Measurements from ENCODE around the gene LAMB1.
"Not testable (repeated sequence)": the region's sequence is repeated elsewhere in the genome, so short reads cannot be mapped to it uniquely, and the experiment has no call there.

The LAMB1 gene

DNA sequence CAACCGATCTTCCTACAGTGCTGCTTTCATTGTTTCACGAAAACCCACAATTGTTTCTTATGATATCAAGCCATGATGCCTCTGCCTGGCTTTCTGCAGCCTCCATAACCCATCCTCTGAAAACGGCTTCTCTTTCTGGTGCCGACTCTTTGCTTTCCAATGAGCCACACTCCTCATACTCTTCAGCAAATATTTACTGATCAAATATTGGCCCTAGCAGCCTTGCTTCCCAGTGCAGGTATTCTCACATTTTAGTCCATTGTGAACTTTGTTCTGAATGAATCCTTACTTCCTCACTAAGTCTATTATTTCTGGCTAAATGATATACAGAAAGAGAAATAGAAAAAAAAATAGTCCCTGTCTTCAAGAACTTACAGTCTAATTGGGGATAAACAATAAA, 35.5 kb downstream of the LAMB1 start:
- no peak for DNase-seq

DNA sequence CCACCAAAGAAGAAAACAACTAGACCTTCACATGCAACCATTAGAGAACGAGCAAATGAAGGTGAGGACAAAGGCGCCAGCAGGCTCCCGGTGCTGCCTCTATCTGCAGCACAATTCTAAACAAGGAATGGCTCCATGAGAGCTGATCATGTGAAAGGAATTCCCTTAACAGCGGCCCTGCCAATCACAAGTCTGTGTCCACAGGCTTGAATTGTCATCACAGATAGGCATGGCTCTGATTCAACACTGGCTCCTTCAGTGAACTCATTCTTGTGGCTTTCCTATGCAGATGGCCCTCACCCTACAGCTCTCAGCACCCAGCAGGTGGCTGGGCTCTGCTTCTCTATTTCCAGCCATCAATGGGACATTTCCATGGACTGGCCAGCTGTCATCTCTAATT, 36.2 kb downstream of the LAMB1 start:
- DNase-seq: no peak

- no peak for DNase-seq
These were observed 38.5 kb downstream of the LAMB1 start for GRCh38 chr7:107964510-107964909.

DNA sequence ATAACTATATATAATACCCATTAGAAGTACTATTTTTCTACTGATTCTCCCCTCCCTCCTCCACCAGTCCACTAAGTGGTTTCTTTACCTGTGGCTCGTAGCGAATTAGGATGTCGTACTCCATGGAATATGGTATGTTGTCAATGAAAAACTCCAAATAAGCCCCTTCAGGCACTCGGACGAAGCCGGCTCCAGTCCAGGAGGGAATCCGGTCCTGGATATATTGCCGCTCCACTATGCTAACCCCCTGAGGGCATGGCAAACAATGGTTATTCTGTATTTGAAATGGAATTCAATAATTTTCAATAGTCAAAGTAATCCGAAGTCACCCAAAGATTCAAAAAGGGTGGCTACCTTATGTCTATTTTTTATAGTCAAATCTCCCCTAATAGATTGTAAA, 40.1 kb downstream of the LAMB1 start:
- no peak for DNase-seq

- no peak for DNase-seq
These were observed 41.6 kb downstream of the LAMB1 start for GRCh38 chr7:107961405-107961804.

GRCh38 chr7:107960272-107960671, 42.7 kb downstream of the LAMB1 start:
- DNase-seq: no peak

GRCh38 chr7:107959527-107959898, 43.4 kb downstream of the LAMB1 start:
- no peak for DNase-seq

- no peak for DNase-seq
These were observed 44.0 kb downstream of the LAMB1 start for GRCh38 chr7:107958764-107959526.

DNA sequence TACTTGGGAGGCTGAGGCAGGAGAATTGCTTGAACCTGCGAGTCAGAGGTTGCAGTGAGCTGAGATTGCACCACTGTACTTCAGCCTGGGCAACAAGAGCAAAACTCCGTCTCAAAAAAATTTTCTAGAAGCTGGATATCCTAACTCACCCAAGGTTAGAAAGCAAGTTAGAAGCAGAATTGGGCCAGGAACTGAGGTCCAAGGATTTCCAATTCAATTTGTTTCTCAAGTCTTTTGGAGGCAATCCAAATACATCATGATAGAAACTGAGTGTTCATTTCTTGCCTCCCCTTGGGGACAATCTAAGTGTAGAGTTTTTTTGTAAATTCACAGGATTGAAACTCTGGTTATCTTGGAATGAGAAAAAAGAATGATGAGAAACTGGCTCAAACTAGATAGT, 45.5 kb downstream of the LAMB1 start:
- no peak for DNase-seq

DNA sequence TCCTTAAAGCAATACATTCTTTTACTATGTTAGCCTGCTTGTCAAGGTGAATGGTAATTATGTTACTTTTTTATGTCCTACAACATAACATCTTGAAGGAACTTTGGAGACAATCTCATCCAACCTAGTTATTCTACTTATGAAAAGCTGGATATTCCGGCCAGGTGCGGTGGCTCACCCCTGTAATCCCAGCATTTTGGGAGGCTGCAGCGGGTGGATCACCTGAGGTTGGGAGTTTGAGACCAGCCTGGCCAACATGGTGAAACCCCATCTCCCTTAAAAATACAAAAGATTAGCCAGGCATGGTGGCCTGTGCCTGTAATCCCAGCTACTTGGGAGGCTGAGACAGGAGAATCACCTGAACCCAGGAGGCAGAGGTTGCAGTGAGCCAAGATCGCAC, 46.0 kb downstream of the LAMB1 start:
- not testable (repeated sequence) for DNase-seq

- no peak for DNase-seq
These were observed 47.6 kb downstream of the LAMB1 start for GRCh38 chr7:107955394-107955793.

- no peak for DNase-seq
These were observed 49.0 kb downstream of the LAMB1 start for GRCh38 chr7:107953924-107954303.

GRCh38 chr7:107953265-107953923, 49.6 kb downstream of the LAMB1 start:
- no peak for DNase-seq

DNA sequence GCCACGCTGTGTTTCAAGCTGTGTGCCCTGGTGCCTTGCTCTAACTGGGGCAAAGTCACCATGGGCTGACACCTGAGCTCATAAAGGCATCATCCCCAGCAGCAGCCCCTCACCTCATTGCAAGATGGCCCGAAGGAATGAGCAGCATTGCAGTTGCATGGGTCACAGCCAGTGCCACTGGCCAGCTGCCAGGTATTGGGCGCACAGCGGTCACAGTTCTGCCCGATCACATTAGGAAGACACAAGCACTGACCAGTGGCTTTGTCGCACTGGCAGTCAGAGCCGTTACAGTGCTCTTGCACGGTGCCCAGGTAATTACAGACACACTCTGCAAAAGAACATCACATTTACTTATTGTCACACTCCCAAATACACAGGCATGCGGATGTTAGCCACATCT, 51.1 kb downstream of the LAMB1 start:
- DNase-seq: no peak

- DNase-seq: no peak
These were observed 51.7 kb downstream of the LAMB1 start for GRCh38 chr7:107951172-107951787.

- no peak for DNase-seq
These were observed 53.5 kb downstream of the LAMB1 start for GRCh38 chr7:107949443-107949935.

DNA sequence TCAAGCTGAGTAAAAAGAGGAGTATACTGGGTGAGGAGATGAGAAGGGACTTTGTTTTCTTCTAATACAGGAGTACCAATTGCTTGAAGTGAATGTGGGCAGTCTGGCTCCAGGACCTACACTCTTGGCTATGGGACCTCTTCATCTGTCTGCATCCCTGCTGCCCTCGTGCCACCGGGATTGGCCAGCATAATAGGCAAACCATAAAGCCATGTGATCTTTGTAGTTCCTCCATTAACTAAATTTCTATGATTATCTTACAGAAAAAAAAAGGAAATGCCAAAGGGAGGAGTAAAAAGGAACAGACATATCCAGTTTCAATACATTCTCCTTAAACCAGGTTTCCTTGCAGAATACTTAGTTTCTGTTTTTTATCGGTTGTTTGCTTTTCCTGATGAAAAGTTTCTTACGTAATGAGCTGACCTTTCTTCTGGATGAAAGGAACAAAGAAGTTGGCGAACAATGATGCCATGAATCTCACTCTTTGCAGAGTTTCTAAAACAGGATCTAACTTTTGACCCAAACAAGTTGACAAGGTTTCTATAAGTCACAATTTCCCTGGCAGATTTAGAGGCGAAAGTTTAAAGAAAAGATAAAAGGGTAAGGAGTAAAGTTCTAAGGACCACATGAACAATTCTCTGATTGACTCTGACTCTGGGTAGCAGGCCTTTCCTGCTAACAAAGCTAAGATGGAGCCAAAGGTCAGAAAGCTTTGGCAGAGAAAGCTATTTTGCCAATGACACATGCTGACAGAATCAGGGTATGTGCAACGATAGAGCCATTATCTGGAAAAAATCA, 54.1 kb downstream of the LAMB1 start:
- no peak for DNase-seq

GRCh38 chr7:107946881-107947280, 56.1 kb downstream of the LAMB1 start:
- no peak for DNase-seq

GRCh38 chr7:107946451-107946850, 56.5 kb downstream of the LAMB1 start:
- no peak for DNase-seq

DNA sequence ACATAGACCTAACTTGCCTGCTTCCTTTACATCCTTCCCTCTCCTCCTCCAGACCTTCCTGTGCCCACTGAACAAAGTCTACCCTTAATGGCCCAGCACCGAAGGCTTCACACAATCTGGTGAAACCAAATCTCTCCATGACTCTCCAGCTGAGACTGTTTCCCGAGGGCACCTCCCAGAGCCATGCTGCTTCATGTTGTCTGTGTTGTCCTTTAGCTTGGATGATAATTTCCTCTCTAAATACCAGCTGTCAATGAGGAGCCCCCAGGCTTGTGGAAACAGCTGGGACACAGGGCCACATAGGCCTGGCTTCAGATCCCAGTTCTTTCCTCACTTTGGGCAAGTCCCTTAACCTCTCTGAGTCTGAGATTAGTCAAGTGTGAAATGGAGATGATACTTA, 57.6 kb downstream of the LAMB1 start:
- no peak for DNase-seq

GRCh38 chr7:107944411-107945169, 58.4 kb downstream of the LAMB1 start:
- DNase-seq: no peak

DNA sequence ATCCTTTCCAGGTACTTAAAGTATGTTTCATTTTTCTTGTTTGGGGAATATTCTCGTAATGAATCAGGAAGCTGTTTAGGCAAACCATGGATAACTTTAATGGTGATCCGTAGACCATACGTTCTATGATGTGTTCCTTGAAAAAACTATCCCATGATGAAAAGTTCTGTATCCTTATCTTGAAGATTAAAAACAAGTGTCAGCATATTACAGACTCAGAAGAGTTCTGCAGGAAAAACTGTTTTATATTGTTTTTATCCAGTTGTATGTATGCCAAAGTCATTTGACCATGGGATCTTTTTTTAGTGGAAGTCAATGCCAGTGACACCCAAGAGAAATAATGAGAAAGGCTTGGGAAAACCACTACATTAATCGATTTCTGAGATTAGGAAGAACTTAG, 59.9 kb downstream of the LAMB1 start:
- DNase-seq: no peak

- no peak for DNase-seq
These were observed 62.0 kb downstream of the LAMB1 start for GRCh38 chr7:107940951-107941350.
